ENCODE measurements around the gene XPO5. TPM values are rescaled to one million over a fixed set of nuclear protein-coding genes. Genes with fewer than 3 reads are reported as not detected.
"Not testable (repeated sequence)": the region's sequence is repeated elsewhere in the genome, so short reads cannot be mapped to it uniquely, and the experiment has no call there.

XPO5 gene
- total RNA-seq, 2 donors from 2014 or later = 11.9 to 33.2 TPM

GRCh38 chr6:43575105-43575771, 600 bp downstream of the XPO5 start:
- Histone ChIP-seq H3K36me3 (peaks cover 12% of the 10 kb centered on the region), H3K4me3 (peak overlapping the region; percentile 86), H3K27me3 (replicated peaks; ENCODE audit: insufficient read depth) (no peaks in the 10 kb centered on the region), H3K27ac (peak overlapping the region in 1 of 2 donors; percentile 69), H3K4me1 (ENCODE audit: control insufficient read depth in 1 of 2, low read depth in 2 of 2) (peaks cover 12 to 25% of the 10 kb centered on the region in 2 donors), H3K9me3 (no peaks in the 10 kb centered on the region)
- no peak for DNase-seq (ENCODE audit: low spot score)
- no peak for TF ChIP-seq CTCF (IDR thresholded peaks at IDR 0.05)
- ATAC-seq (ENCODE audit: insufficient number of reproducible peaks, low FRiP score, low read depth) = peak; percentile 35

- Histone ChIP-seq H3K27ac (no peak overlapping the region), H3K36me3 (peaks cover 23% of the 10 kb centered on the region), H3K4me3 (no peak overlapping the region), H3K27me3 (replicated peaks; ENCODE audit: insufficient read depth) (no peaks in the 10 kb centered on the region), H3K4me1 (ENCODE audit: control insufficient read depth in 1 of 2, low read depth in 2 of 2) (peaks cover 4 to 11% of the 10 kb centered on the region in 2 donors), H3K9me3 (no peaks in the 10 kb centered on the region)
- TF ChIP-seq CTCF (IDR thresholded peaks at IDR 0.05) = no peak
- no peak for ATAC-seq (ENCODE audit: insufficient number of reproducible peaks, low FRiP score, low read depth)
- no peak for DNase-seq (ENCODE audit: low spot score)
Measured at GRCh38 chr6:43572015-43572414, 3.8 kb downstream of the XPO5 start.

GRCh38 chr6:43570876-43571441, 4.9 kb downstream of the XPO5 start:
- Histone ChIP-seq H3K27me3 (replicated peaks; ENCODE audit: insufficient read depth) (no peaks in the 10 kb centered on the region), H3K4me1 (ENCODE audit: control insufficient read depth in 1 of 2, low read depth in 2 of 2) (peaks cover 0 to 5% of the 10 kb centered on the region in 2 donors), H3K4me3 (no peak overlapping the region), H3K27ac (no peak overlapping the region), H3K36me3 (peaks cover 28% of the 10 kb centered on the region), H3K9me3 (no peaks in the 10 kb centered on the region)
- no peak for TF ChIP-seq CTCF (IDR thresholded peaks at IDR 0.05)
- DNase-seq (ENCODE audit: low spot score) (no peak), ATAC-seq (ENCODE audit: insufficient number of reproducible peaks, low FRiP score, low read depth) (no peak)

GRCh38 chr6:43559328-43559727, 16.5 kb downstream of the XPO5 start:
- Histone ChIP-seq H3K36me3 (peaks cover 69% of the 10 kb centered on the region), H3K4me3 (no peak overlapping the region), H3K9me3 (no peaks in the 10 kb centered on the region), H3K27ac (no peak overlapping the region), H3K27me3 (replicated peaks; ENCODE audit: insufficient read depth) (no peaks in the 10 kb centered on the region), H3K4me1 (ENCODE audit: control insufficient read depth in 1 of 2, low read depth in 2 of 2) (no peaks in the 10 kb centered on the region)
- ATAC-seq (ENCODE audit: insufficient number of reproducible peaks, low FRiP score, low read depth) = no peak
- DNase-seq (ENCODE audit: low spot score) = no peak
- TF ChIP-seq CTCF (IDR thresholded peaks at IDR 0.05) = no peak

- not testable (repeated sequence) for ATAC-seq (ENCODE audit: insufficient number of reproducible peaks, low FRiP score, low read depth); H3K4me1 ChIP-seq (ENCODE audit: control insufficient read depth in 1 of 2, low read depth in 2 of 2); H3K4me3 ChIP-seq; DNase-seq (ENCODE audit: low spot score); H3K27ac ChIP-seq; H3K9me3 ChIP-seq; H3K27me3 ChIP-seq (replicated peaks; ENCODE audit: insufficient read depth)
- peaks cover 61% of the 10 kb centered on the region for H3K36me3 ChIP-seq
Measured at GRCh38 chr6:43557620-43558019, 18.2 kb downstream of the XPO5 start.
